HepG2 (cell line): ENCODE results near the gene NRN1L. TPM values are rescaled to one million over a fixed set of nuclear protein-coding genes. Genes with fewer than 3 reads are reported as not detected.

Experiments used
- ATAC-seq: fragments of 200-7000 bp; cut with Tn5 transposase; 3 replicates; pipeline ENCODE4 v1.9.1; 2020; ENCODE audit warnings: mild to moderate bottlenecking, moderate library complexity
- BruUV-seq: library from RNA; stranded (reverse); fragments of 400-500 nt; replicated peaks from 2 replicates; lab custom pipeline; 2021; lab: Mats Ljungman, UMichigan
- CTCF ChIA-PET: fragments of 300-600 bp; formaldehyde crosslinking; extraction: SDS; loops from one replicate; lab custom pipeline; 2021; ENCODE audit warnings: low total read pairs, inconsistent platforms, low intra/inter-chr PET ratio; lab: Yijun Ruan, JAX
- POLR2A ChIA-PET: fragments of 350-600 bp; sonication (Branson Sonifier 250); formaldehyde crosslinking; loops from one replicate; lab custom pipeline; 2020; ENCODE audit warnings: antibody characterized with exemption, inconsistent platforms; lab: Yijun Ruan, JAX
- DNase-seq: peaks from one replicate; pipeline ENCODE4 v3.0.0-alpha.2; 2015; ENCODE audit warnings: low spot score
- FAIRE-seq: peaks from 3 replicates; lab custom pipeline; 2011; peaks lifted over from hg19 to GRCh38; lab: Jason Lieb, UNC
- H2AFZ ChIP-seq: one replicate; pipeline ENCODE4 v1.6.1; 2011; ENCODE audit warnings: low read length, inconsistent platforms
- H3K27ac ChIP-seq: fragments of 300-600 bp; 3 replicates; pipeline ENCODE4 v1.8.0; 2011; ENCODE audit warnings: mixed run types, mild to moderate bottlenecking, mixed read lengths, low read length, inconsistent platforms; ENCODE audit not compliant: insufficient read depth; ENCODE audit errors: extremely low read length
- H3K27me3 ChIP-seq, 2 experiments: fragments of 200-600 bp in 1 of 2; 2 replicates in 1 of 2; 3 replicates in 1 of 2; pipeline versions ENCODE4 v1.6.0 to v1.8.0; 2011; ENCODE audit warnings: low read length in 2 of 2, mild to moderate bottlenecking in 2 of 2, moderate library complexity in 2 of 2, inconsistent platforms in 1 of 2; ENCODE audit not compliant: insufficient read depth in 2 of 2, control insufficient read depth in 1 of 2
- H3K36me3 ChIP-seq, 2 experiments: fragments of 200-600 bp in 1 of 2; replicated peaks in 1 of 2; 2 replicates in 1 of 2; 3 replicates in 1 of 2; pipeline versions ENCODE4 v1.5.1 to v1.8.0; 2011; ENCODE audit warnings: low read length in 2 of 2, inconsistent platforms in 1 of 2; ENCODE audit not compliant: insufficient read depth in 2 of 2, control insufficient read depth in 1 of 2
- H3K4me1 ChIP-seq: 2 replicates; pipeline ENCODE4 v1.5.1; 2012; ENCODE audit warnings: low read length, inconsistent platforms; ENCODE audit not compliant: insufficient read depth
- H3K4me2 ChIP-seq: 2 replicates; pipeline ENCODE4 v1.6.0; 2011; ENCODE audit warnings: low read depth, low read length, inconsistent platforms
- H3K4me3 ChIP-seq, 3 experiments: fragments of 200-600 bp in 1 of 3; sonication (generic), shearing (Covaris generic) in 1 of 3; replicated peaks in 1 of 3; 2 replicates each; pipeline ENCODE4 v1.5.1; 2011 to 2016; ENCODE audit warnings: low read length in 3 of 3, inconsistent platforms in 2 of 3, low read depth in 2 of 3, mild to moderate bottlenecking in 2 of 3, control low read depth in 1 of 3, mixed read lengths in 1 of 3; ENCODE audit not compliant: insufficient read depth in 1 of 3
- H3K79me2 ChIP-seq: one replicate; pipeline ENCODE4 v1.6.1; 2011; ENCODE audit warnings: low read length, inconsistent platforms; ENCODE audit not compliant: insufficient read depth
- H3K9ac ChIP-seq: 2 replicates; pipeline ENCODE4 v1.6.0; 2011; ENCODE audit warnings: mild to moderate bottlenecking, low read depth, low read length, inconsistent platforms; ENCODE audit not compliant: insufficient read depth
- H3K9me3 ChIP-seq: 2 replicates; pipeline ENCODE4 v1.5.1; 2012; ENCODE audit warnings: mild to moderate bottlenecking, low read length
- H4K20me1 ChIP-seq: 2 replicates; pipeline ENCODE4 v1.6.0; 2011; ENCODE audit warnings: inconsistent platforms, mild to moderate bottlenecking, low read length, moderate library complexity; ENCODE audit not compliant: insufficient read depth
- ARNTL ChIP-seq: sonication (generic); formaldehyde crosslinking; IDR thresholded peaks from 2 replicates; pipeline ENCODE4 v1.4.0; 2020; ENCODE audit warnings: mild to moderate bottlenecking, missing genetic modification reagents
- HIVEP1 ChIP-seq: sonication (generic); formaldehyde crosslinking; IDR thresholded peaks from 2 replicates; pipeline ENCODE4 v1.4.0; 2020; ENCODE audit warnings: mild to moderate bottlenecking, missing genetic modification reagents
- RBM22 ChIP-seq: fragments of 200-400 bp; formaldehyde crosslinking; optimal IDR thresholded peaks from 2 replicates; pipeline ENCODE3; 2017; ENCODE audit warnings: mild to moderate bottlenecking, low read length, moderate library complexity
- ZNF619 ChIP-seq: sonication (generic); formaldehyde crosslinking; IDR thresholded peaks from 2 replicates; pipeline ENCODE4 v1.4.0; 2020; ENCODE audit warnings: mild to moderate bottlenecking, missing genetic modification reagents
- ZNF788 ChIP-seq: sonication (generic); formaldehyde crosslinking; IDR thresholded peaks from 2 replicates; pipeline ENCODE4 v1.5.0; 2020; ENCODE audit warnings: mild to moderate bottlenecking, missing genetic modification reagents, borderline replicate concordance
- WGBS: methylation state at CpG from one replicate; pipeline ENCODE4 v1.1.6; 2017; ENCODE audit warnings: low lambda C conversion rate; 5-methylcytosine and 5-hydroxymethylcytosine counted together
- in situ Hi-C: cut with HindIII; loops from 2 replicates; pipeline ENCODE4 v1.10.0; 2017; ENCODE audit warnings: low pct_unique_long_range_greater_than_20kb; ENCODE audit not compliant: extremely low pct_ligation_motif_present
- intact Hi-C: fragments of 100-400 bp; cut with micrococcal nuclease; formaldehyde crosslinking; loops from one replicate; pipeline ENCODE4 v1.10.0; 2022; ENCODE audit not compliant: unreplicated experiment
- polyA plus RNA-seq, 8 experiments: library from polyadenylated mRNA; depleted of rRNA in 3 of 8; stranded (reverse) in 7 of 8; unstranded in 1 of 8; fragments of >200 nt; fragmentation: Illumina TruSeq in 4 of 8; extraction: Trizol in 4 of 8; gene quantifications; 2 replicates each; pipeline versions ENCODE4 v1.2.1 to v1.2.3, GENCODE V29; 2011 to 2016; ENCODE audit warnings: low read depth in 4 of 8, missing spikeins in 1 of 8, mixed read lengths in 1 of 8; ENCODE audit not compliant: insufficient read depth in 1 of 8
- total RNA-seq, 5 experiments: library from RNA; depleted of rRNA; stranded (reverse); fragments of >200 nt; fragmentation: Illumina TruSeq; extraction: Trizol; gene quantifications; 2 replicates each; pipeline ENCODE4 v1.2.3, GENCODE V29; 2016; ENCODE audit warnings: low read depth in 1 of 5

The NRN1L gene
- total and polyA plus RNA-seq, 2 of the 13 experiments (the other 11 are each of a cell fraction or from before 2014, with no cell fraction given) = 0.53 to 1.2 TPM

DNA sequence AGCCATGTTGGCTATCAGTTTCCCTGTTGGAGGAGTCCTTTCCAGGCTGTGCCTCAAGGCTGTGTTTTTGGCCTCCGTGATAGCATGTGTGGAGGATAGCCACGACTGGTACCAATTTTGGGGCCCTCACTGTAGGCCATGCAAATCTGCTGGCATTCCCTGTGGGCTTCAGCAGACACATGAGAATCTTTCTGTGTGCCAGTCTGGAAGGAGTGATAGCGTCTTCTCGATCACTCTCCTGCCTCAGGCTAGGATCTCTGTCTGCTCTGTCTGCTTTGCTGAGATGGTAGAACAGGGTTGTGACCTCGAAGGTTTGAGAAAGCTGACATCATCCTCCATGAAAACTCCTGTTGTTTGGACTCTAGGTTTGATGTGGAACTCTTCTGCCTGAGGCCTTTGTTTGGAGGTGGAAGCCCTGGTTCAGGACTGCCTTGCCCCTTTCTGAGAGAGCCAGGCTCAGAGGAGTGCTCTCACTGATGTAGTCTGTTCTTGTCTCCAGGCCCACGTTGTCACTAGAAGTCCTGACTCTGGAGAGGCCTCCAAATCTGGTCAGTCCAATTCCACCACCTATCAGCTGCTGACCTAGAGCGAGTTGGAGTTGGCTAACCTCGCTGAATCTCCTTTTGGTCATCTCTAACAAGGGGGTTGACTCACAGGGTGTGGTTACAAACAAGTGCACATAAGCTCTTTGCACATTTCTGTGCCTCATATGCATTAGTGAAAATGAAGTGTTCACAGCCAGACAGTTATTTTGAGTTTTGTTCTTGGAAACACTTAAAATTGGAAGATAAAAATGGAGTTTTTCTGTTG is 23.9 kb upstream of the NRN1L start:
- in situ Hi-C loops = no loop called here
- DNase-seq = no peak
- no peaks in the 10 kb centered on the region for H3K9me3 ChIP-seq
- H3K36me3 ChIP-seq = peaks cover 19 to 49% of the 10 kb centered on the region in 2 experiments
- H2AFZ ChIP-seq = no peak overlapping the region
- H3K9ac ChIP-seq = no peak overlapping the region
- ATAC-seq = no peak
- H3K27ac ChIP-seq = peak overlapping the region; percentile 9
- no peak for FAIRE-seq
- WGBS = 92% methylated on average over 8 of the region's 8 CpGs
- H3K4me3 ChIP-seq = no peak overlapping the region
- no peak overlapping the region for H3K4me2 ChIP-seq
- TF ChIP-seq ZNF619 (CRISPR knock-in tag) (no peak), RBM22 (peak; percentile 37), HIVEP1 (CRISPR knock-in tag) (0 out of 2 replicates have a peak, but pooled peaks have one; percentile 21)
- H3K27me3 ChIP-seq = no peaks in the 10 kb centered on the region
- H3K79me2 ChIP-seq = peaks cover 88% of the 10 kb centered on the region
- H3K4me1 ChIP-seq = peaks cover 37% of the 10 kb centered on the region
- CTCF ChIA-PET = no interaction called here
- intact Hi-C loops = no loop called here
- H4K20me1 ChIP-seq = peaks cover 60% of the 10 kb centered on the region
- POLR2A ChIA-PET = interaction anchor here (0.8 to 1.3 kb wide), 2 partner anchors 15 to 32 kb away, joined by 3 to 4 read pairs; partner anchors contain the start of gene PSKH1
- BruUV-seq = no TSS peak

DNA sequence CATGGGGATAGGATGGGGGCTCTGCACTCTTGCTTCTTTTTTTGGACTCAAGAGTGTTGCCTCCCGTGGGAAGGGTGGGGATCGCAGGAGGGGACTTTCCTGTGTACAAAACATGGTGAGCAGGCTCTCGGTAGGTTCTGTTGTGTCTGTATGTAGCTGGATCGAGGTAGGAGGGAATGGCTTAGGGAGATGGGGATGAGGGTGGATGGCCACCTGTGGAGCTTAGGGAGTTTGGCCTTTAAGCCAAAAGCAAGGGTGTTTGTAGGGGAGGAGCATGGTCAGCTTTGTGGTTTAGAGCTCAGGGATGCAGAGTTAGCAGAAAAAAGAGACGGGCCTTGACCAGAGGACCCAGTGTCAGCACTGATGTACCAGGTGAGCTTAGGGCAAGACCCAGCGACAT is 22.8 kb upstream of the NRN1L start:
- Histone ChIP-seq H3K79me2 (peaks cover 78% of the 10 kb centered on the region), H3K4me2 (no peak overlapping the region), H3K4me3 (no peak overlapping the region), H3K27ac (no peak overlapping the region), H3K9me3 (no peaks in the 10 kb centered on the region), H3K9ac (no peak overlapping the region), H2AFZ (no peak overlapping the region), H4K20me1 (peaks cover 51% of the 10 kb centered on the region), H3K4me1 (peaks cover 26% of the 10 kb centered on the region), H3K36me3 (peaks cover 21 to 59% of the 10 kb centered on the region in 2 experiments), H3K27me3 (no peaks in the 10 kb centered on the region)
- TF ChIP-seq ZNF788 (CRISPR knock-in tag) = 0 out of 2 replicates have a peak, but pooled peaks have one; percentile 27
- TF ChIP-seq ARNTL (CRISPR knock-in tag) = no peak
- WGBS = 97% methylated on average over 6 of the region's 6 CpGs
- POLR2A ChIA-PET = interaction anchor here (1.3 kb wide), 1 partner anchor 16 kb away, joined by 4 read pairs; no protein-coding TSS in a partner anchor
- CTCF ChIA-PET = no interaction called here
- DNase-seq = no peak
- in situ Hi-C loops = no loop called here
- intact Hi-C loops = no loop called here
- no peak for FAIRE-seq
- no peak for ATAC-seq
- BruUV-seq = no TSS peak
